WTC11 (cell line): Measurements from ENCODE around the gene TMEM86B. TPM values are rescaled to one million over a fixed set of nuclear protein-coding genes. Genes with fewer than 3 reads are reported as not detected.

Experiments used
- ATAC-seq: fragments of 200-7000 bp; cut with Tn5 transposase; 2 replicates; pipeline ENCODE4 v1.10.0; 2021; ENCODE audit warnings: mild to moderate bottlenecking, moderate library complexity
- CTCF ChIA-PET: fragments of 300-600 bp; sonication (Branson Sonifier 250); formaldehyde crosslinking; loops from one replicate; lab custom pipeline; 2021; ENCODE audit warnings: antibody characterized with exemption; lab: Charles Lee
- POLR2A ChIA-PET: fragments of 350-600 bp; sonication (Branson Sonifier 250); formaldehyde crosslinking; loops from one replicate; lab custom pipeline; 2021; ENCODE audit warnings: antibody characterized with exemption; lab: Charles Lee
- DNase-seq: peaks from one replicate; pipeline ENCODE4 v3.0.0; 2021; ENCODE audit warnings: low spot score
- H3K27ac Mint-ChIP-seq: 2 replicates; pipeline ENCODE4 v1.8.0; 2021; ENCODE audit warnings: mixed read lengths
- H3K27me3 Mint-ChIP-seq: 2 replicates; pipeline ENCODE4 v1.8.0; 2021; ENCODE audit warnings: low read depth, mild to moderate bottlenecking, moderate library complexity, mixed read lengths
- H3K36me3 Mint-ChIP-seq: 2 replicates; pipeline ENCODE4 v1.8.0; 2021; ENCODE audit warnings: mixed read lengths
- H3K4me1 Mint-ChIP-seq: 2 replicates; pipeline ENCODE4 v1.8.0; 2022; ENCODE audit warnings: mixed read lengths
- H3K4me3 Mint-ChIP-seq: 2 replicates; pipeline ENCODE4 v1.8.0; 2021; ENCODE audit warnings: mild to moderate bottlenecking, moderate library complexity, mixed read lengths
- H3K9me3 Mint-ChIP-seq: 2 replicates; pipeline ENCODE4 v1.8.0; 2021; ENCODE audit warnings: mixed read lengths
- CBFB ChIP-seq: sonication (generic); formaldehyde crosslinking; IDR thresholded peaks from 2 replicates; pipeline ENCODE4 v1.8.1; 2022; ENCODE audit warnings: mild to moderate bottlenecking, low read depth, missing genetic modification reagents
- FOXP1 ChIP-seq: sonication (generic); formaldehyde crosslinking; IDR thresholded peaks from 2 replicates; pipeline ENCODE4 v1.8.0; 2022; ENCODE audit warnings: missing genetic modification reagents, mild to moderate bottlenecking, moderate library complexity, borderline replicate concordance
- GRHL2 ChIP-seq: fragments of 250-450 bp; sonication (Bioruptor Pico); IDR thresholded peaks from 2 replicates; pipeline ENCODE4 v1.8.0; 2022; ENCODE audit warnings: mild to moderate bottlenecking, moderate library complexity; ENCODE audit not compliant: insufficient replicate concordance, severe bottlenecking
- MXD4 ChIP-seq: fragments of 250-450 bp; sonication (Bioruptor Pico); IDR thresholded peaks from 2 replicates; pipeline ENCODE4 v1.8.0; 2021; ENCODE audit warnings: mild to moderate bottlenecking, moderate library complexity, borderline replicate concordance
- RELA ChIP-seq: sonication (generic); formaldehyde crosslinking; IDR thresholded peaks from 2 replicates; pipeline ENCODE4 v1.8.1; 2022; ENCODE audit warnings: missing genetic modification reagents, mild to moderate bottlenecking, borderline replicate concordance
- SMAD4 ChIP-seq: sonication (generic); formaldehyde crosslinking; IDR thresholded peaks from 2 replicates; pipeline ENCODE4 v1.8.0; 2022; ENCODE audit warnings: mild to moderate bottlenecking, missing genetic modification reagents
- TEAD4 ChIP-seq: sonication (generic); formaldehyde crosslinking; IDR thresholded peaks from 2 replicates; pipeline ENCODE4 v1.8.0; 2022; ENCODE audit warnings: mild to moderate bottlenecking, missing genetic modification reagents
- TP53 ChIP-seq: sonication (generic); formaldehyde crosslinking; IDR thresholded peaks from 2 replicates; pipeline ENCODE4 v1.8.1; 2023; ENCODE audit warnings: mild to moderate bottlenecking, missing genetic modification reagents
- ZNF138 ChIP-seq: sonication (generic); formaldehyde crosslinking; conservative IDR thresholded peaks from 2 replicates; pipeline ENCODE4 v1.8.1; 2022; ENCODE audit warnings: mild to moderate bottlenecking, moderate library complexity, missing genetic modification reagents
- ZNF219 ChIP-seq: sonication (generic); formaldehyde crosslinking; IDR thresholded peaks from 2 replicates; pipeline ENCODE4 v1.8.0; 2023; ENCODE audit warnings: missing genetic modification reagents, mild to moderate bottlenecking, borderline replicate concordance
- total RNA-seq: library from RNA; stranded (reverse); gene quantifications from 3 replicates; pipeline ENCODE4 v1.2.3, GENCODE V29; 2021
- TF ChIP-seq, protein P1 (sequence below): fragments of 200-600 bp; IDR thresholded peaks from 2 replicates; pipeline ENCODE4 v1.8.0; 2022; ENCODE audit warnings: antibody characterized with exemption
- TF ChIP-seq, protein P2 (sequence below): sonication (generic); formaldehyde crosslinking; IDR thresholded peaks from 2 replicates; pipeline ENCODE4 v1.8.0; 2023; ENCODE audit warnings: mild to moderate bottlenecking, missing genetic modification reagents
- TF ChIP-seq, protein P3 (sequence below): sonication (generic); formaldehyde crosslinking; IDR thresholded peaks from 2 replicates; pipeline ENCODE4 v1.8.0; 2022; ENCODE audit warnings: mild to moderate bottlenecking, missing genetic modification reagents
- TF ChIP-seq, protein P4 (sequence below): sonication (generic); formaldehyde crosslinking; IDR thresholded peaks from 2 replicates; pipeline ENCODE4 v1.8.0; 2022; ENCODE audit warnings: mild to moderate bottlenecking, missing genetic modification reagents

Gene TMEM86B
- total RNA-seq, 1 experiment from 2014 or later, result 4.2 TPM

DNA sequence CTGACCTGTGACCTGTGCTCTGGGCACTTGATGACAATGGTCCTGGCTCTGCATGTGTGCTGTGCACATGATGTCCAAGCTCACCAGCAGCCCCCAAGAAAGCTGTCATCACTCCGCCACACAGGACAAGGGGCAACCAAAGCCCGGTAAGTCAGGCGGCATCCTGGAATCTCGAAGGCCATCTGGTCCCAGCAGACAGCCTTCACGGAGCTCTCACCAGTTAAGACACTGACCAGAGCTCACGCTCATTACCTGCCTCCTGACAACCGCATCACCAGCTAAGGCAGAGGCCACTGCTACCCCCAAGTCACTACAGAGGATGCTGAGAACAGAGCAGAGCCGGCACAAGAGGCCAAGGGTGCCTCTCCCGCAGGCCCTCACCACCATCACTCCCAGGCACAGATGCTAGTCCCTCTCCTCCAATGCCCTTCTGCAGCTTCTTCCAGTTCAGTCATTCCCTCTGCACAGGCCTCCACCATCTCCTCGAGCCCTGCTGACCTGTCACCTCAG, 19.7 kb upstream of the TMEM86B start (continued):
- TF ChIP-seq, protein P1, sequence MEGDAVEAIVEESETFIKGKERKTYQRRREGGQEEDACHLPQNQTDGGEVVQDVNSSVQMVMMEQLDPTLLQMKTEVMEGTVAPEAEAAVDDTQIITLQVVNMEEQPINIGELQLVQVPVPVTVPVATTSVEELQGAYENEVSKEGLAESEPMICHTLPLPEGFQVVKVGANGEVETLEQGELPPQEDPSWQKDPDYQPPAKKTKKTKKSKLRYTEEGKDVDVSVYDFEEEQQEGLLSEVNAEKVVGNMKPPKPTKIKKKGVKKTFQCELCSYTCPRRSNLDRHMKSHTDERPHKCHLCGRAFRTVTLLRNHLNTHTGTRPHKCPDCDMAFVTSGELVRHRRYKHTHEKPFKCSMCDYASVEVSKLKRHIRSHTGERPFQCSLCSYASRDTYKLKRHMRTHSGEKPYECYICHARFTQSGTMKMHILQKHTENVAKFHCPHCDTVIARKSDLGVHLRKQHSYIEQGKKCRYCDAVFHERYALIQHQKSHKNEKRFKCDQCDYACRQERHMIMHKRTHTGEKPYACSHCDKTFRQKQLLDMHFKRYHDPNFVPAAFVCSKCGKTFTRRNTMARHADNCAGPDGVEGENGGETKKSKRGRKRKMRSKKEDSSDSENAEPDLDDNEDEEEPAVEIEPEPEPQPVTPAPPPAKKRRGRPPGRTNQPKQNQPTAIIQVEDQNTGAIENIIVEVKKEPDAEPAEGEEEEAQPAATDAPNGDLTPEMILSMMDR, result no peak
- no peak for TF ChIP-seq TP53 (CRISPR knock-in tag)
- no peak for TF ChIP-seq FOXP1 (CRISPR knock-in tag)
- TF ChIP-seq, protein P2, sequence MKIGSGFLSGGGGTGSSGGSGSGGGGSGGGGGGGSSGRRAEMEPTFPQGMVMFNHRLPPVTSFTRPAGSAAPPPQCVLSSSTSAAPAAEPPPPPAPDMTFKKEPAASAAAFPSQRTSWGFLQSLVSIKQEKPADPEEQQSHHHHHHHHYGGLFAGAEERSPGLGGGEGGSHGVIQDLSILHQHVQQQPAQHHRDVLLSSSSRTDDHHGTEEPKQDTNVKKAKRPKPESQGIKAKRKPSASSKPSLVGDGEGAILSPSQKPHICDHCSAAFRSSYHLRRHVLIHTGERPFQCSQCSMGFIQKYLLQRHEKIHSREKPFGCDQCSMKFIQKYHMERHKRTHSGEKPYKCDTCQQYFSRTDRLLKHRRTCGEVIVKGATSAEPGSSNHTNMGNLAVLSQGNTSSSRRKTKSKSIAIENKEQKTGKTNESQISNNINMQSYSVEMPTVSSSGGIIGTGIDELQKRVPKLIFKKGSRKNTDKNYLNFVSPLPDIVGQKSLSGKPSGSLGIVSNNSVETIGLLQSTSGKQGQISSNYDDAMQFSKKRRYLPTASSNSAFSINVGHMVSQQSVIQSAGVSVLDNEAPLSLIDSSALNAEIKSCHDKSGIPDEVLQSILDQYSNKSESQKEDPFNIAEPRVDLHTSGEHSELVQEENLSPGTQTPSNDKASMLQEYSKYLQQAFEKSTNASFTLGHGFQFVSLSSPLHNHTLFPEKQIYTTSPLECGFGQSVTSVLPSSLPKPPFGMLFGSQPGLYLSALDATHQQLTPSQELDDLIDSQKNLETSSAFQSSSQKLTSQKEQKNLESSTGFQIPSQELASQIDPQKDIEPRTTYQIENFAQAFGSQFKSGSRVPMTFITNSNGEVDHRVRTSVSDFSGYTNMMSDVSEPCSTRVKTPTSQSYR (CRISPR knock-in tag), result no peak
- TF ChIP-seq, protein P3, sequence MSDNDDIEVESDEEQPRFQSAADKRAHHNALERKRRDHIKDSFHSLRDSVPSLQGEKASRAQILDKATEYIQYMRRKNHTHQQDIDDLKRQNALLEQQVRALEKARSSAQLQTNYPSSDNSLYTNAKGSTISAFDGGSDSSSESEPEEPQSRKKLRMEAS, result no peak
- TF ChIP-seq ZNF219, result no peak
- no peak for TF ChIP-seq RELA (CRISPR knock-in tag)
- TF ChIP-seq TEAD4, result no peak
- TF ChIP-seq ZNF138 (CRISPR knock-in tag), result no peak
- no peak for TF ChIP-seq SMAD4 (CRISPR knock-in tag)
- no peak for TF ChIP-seq CBFB (CRISPR knock-in tag)
- TF ChIP-seq, all 79 proteins: peak for 0

DNA sequence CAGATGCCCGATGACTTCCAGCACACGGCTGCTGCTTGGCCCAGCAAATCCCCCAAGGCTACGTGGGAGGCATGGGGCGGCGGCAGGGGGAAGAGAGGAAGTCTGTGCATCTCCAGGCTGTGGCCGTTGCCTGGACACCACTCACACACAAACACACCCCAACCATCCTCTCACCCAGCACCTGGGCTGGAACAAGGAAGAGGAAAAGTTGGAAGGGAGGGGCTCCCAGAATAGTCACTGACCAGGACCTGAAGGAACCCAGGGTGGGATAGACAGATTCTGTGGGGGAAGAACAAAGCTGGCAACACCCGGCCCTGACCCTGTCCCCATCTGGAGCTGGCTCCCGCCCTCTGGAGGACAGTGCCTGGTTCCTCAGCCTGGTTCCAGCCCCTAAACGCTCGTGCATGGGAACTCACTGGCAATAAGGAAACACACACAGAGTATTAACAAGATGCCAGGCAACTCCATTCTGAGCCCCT, 19.1 kb upstream of the TMEM86B start:
- H3K4me3 Mint-ChIP-seq, result no peak overlapping the region
- no peaks in the 10 kb centered on the region for H3K4me1 Mint-ChIP-seq
- H3K36me3 Mint-ChIP-seq, result peaks cover 26% of the 10 kb centered on the region
- ATAC-seq (peak; percentile 51), DNase-seq (no peak)
- no peaks in the 10 kb centered on the region for H3K27me3 Mint-ChIP-seq
- TF ChIP-seq, protein P4, sequence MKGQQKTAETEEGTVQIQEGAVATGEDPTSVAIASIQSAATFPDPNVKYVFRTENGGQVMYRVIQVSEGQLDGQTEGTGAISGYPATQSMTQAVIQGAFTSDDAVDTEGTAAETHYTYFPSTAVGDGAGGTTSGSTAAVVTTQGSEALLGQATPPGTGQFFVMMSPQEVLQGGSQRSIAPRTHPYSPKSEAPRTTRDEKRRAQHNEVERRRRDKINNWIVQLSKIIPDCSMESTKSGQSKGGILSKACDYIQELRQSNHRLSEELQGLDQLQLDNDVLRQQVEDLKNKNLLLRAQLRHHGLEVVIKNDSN, result no peak
- no peak for TF ChIP-seq GRHL2 (CRISPR knock-in tag)
- ChIA-PET CTCF (interaction anchor here (1.0 to 1.5 kb wide), 3 partner anchors 20 to 107 kb away, joined by 3 to 4 read pairs (median 4); partner anchors contain the start of gene DNAAF3), POLR2A (no interaction called here)
- no peaks in the 10 kb centered on the region for H3K9me3 Mint-ChIP-seq
- H3K27ac Mint-ChIP-seq, result 0 out of 2 replicates have a peak overlapping the region, but pooled peaks have one; percentile 14

DNA sequence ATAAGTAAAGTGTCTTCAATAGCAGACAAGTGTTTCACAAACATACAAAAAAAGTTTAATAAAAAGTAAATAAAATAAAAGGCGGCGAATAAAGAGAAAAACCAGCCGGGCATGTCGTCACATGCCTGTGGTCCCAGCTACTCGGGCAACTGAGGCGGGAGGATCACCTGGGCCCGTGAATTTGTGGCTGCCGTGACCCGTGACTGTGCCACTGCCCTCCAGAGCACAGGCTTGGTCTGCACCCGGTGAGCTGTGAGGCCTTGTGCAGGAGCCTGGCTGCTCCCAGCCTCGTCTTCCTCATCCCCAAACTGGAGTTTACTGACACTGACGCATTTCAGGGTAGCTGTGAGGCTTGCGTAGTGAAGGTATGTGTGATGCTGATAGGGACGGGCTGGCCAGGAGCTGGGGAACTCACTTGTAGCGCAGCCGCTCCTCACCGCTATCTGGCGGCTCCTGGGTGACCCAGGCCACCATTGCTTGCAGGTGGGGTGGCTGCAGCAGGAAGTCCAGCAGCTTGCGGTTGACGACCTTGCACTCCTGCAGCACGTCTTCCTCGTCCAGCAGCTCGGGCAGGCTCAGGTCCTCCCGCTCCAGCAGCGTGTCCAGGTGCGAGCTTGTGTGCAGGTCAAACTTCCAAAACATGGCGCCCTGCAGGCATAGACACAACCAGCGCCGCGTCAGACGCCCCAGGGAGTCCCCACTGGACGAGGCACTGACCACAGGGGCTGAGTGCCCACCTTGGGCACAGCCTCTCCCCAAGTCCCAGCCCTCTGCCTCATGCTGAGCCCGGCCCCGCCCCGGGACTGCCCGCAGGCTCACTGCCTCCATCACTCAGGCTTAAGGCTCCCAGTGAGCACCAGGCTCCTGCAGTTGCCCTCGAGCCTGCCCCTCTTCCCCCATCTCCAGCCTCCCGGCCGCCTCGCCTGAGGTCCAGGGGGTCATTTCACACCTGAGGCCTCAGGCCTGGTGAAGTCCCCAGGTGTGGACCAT, 18.2 kb upstream of the TMEM86B start:
- no peak for TF ChIP-seq MXD4
- DNase-seq (no peak), ATAC-seq (no peak)
- Mint-ChIP-seq H3K27me3 (no peaks in the 10 kb centered on the region), H3K27ac (peak overlapping the region; percentile 53; the same call in 1 of the 2 replicates), H3K36me3 (peaks cover 28% of the 10 kb centered on the region), H3K4me3 (no peak overlapping the region), H3K4me1 (no peaks in the 10 kb centered on the region), H3K9me3 (no peaks in the 10 kb centered on the region)
- ChIA-PET CTCF (interaction anchor here (0.6 to 0.8 kb wide), 2 partner anchors 13 to 106 kb away, joined by 3 to 5 read pairs; no protein-coding TSS in a partner anchor), POLR2A (interaction anchor here (0.7 kb wide), 1 partner anchor 55 kb away, joined by 7 read pairs; no protein-coding TSS in a partner anchor)
